Activated naive CD8-positive, alpha-beta T cell treated with anti-CD3 and anti-CD28 coated beads, Interleukin-2, amount 50 U/mL, for 16 hours (primary cell): ENCODE data around the gene TMEM255B.

Experiments used
- DNase-seq: peaks from one replicate; pipeline ENCODE4 v3.0.0-alpha.2; 2020; ENCODE audit warnings: low read depth, low spot score

Gene TMEM255B

DNA sequence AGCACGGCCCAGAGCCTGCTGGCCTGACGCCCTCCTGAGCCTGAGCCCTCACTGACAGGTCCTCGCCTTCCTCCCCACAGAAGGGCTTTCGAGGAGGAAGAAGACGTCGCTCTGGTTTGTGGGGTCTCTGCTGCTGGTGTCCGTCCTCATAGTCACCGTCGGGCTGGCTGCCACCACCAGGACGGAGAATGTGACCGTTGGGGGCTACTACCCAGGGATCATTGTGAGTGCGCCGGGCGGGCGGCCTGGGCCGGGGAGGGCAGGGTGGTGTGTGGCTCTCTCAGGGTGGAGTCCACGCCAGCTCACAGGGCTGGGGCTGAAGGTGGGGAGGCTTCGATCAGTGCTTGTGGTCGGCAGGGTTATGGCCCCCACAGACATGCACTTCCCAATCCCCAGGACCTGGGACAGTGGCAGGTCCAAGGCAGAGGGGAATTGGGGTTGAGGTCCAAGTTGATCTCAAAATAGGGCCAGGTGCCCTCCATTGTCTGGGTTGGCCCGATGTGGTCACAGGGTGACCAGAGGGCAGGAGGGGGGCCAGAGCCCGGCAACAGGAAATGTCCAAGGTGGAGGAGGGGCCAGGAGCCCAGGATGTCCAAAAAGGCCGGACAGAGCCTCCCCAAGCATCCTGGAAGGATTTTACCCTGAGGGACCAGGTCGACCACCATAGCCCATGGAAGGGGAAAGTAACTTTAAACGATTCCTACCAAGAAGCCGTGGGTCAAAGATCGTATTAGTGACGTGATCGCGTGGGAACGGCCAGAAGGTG, 7.2 kb downstream of the TMEM255B start:
- no peak for DNase-seq

DNA sequence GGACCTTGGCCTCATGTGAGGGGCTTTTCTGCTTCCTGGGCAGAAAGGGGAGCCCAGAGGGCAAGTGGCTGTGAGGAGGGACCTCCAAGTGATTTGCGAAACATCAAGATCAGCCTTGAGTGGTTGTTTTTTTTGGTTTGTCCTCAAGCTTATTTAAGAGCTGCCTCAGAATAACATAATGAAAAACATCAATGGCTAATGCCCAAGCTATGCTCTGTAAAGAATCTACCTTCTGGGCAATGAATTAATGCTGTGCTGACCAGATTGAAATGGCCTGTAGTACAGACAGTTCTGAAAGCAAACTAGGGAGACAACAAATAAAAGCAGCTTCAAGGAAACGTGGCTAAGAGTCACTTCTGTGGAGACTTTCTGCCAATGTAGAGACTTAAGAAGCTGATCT, 8.3 kb downstream of the TMEM255B start:
- DNase-seq = no peak

GRCh38 chr13:113768018-113768905, 9.2 kb downstream of the TMEM255B start:
- DNase-seq = no peak

DNA sequence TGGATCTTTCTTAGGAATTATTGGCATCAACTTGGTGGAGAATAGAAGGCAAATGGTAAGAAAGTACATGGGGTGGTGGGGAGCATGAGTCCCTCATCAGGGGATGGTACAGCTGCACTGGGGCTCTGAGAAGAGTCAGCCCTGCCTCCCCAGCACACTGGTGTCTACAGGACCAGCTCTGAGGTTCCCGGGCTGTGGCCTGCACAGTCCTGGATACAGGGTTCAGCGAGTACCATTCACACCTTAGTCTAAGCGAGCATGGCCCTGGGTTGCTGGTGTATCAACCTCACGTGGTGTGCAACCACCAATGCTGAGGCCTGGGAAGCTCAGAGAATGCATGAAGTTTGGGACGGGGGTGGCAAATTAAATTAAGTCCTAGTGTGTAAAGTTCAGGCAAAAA, 10.1 kb downstream of the TMEM255B start:
- DNase-seq = no peak

GRCh38 chr13:113769881-113770280, 10.9 kb downstream of the TMEM255B start:
- no peak for DNase-seq

GRCh38 chr13:113770441-113770840, 11.4 kb downstream of the TMEM255B start:
- DNase-seq = no peak

GRCh38 chr13:113770937-113771336, 11.9 kb downstream of the TMEM255B start:
- no peak for DNase-seq

GRCh38 chr13:113771709-113772331, 12.8 kb downstream of the TMEM255B start:
- DNase-seq = no peak

DNA sequence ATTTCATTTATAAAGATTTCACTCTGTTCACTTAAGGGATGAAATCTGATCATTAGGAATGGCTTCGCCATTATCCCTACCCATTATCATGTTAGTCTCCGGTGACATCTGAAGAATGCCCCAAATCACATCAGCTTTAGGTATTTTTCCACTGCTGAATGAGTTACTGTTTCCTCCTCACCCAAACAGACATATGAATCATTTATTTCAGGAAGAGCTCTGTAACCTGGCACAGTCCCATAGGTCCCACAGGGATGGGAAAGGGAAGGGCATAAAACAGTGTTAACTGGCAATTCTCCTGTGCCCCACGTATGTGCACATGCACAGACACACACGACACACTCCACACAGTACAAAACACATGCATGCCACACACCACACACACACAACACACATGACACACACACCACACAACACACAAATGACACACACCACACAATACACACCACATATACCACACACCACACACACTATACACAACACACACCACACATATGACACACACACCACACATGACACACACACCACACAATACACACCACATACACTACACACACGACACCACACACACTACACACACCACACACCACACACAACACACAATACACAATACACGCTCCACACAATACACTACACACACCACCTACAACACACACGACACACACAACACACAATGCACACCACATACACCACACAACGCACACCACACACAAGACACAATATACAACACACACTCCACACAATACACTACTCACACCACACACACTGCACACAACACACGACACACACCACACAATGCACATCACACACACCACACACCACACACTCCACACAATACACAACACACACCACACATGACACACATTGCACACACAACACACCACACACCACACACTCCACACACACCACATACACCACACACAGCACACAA, 15.4 kb downstream of the TMEM255B start:
- DNase-seq = no peak

GRCh38 chr13:113775451-113776145, 16.6 kb downstream of the TMEM255B start:
- DNase-seq = no peak

GRCh38 chr13:113776231-113777125, 17.5 kb downstream of the TMEM255B start:
- DNase-seq = no peak

DNA sequence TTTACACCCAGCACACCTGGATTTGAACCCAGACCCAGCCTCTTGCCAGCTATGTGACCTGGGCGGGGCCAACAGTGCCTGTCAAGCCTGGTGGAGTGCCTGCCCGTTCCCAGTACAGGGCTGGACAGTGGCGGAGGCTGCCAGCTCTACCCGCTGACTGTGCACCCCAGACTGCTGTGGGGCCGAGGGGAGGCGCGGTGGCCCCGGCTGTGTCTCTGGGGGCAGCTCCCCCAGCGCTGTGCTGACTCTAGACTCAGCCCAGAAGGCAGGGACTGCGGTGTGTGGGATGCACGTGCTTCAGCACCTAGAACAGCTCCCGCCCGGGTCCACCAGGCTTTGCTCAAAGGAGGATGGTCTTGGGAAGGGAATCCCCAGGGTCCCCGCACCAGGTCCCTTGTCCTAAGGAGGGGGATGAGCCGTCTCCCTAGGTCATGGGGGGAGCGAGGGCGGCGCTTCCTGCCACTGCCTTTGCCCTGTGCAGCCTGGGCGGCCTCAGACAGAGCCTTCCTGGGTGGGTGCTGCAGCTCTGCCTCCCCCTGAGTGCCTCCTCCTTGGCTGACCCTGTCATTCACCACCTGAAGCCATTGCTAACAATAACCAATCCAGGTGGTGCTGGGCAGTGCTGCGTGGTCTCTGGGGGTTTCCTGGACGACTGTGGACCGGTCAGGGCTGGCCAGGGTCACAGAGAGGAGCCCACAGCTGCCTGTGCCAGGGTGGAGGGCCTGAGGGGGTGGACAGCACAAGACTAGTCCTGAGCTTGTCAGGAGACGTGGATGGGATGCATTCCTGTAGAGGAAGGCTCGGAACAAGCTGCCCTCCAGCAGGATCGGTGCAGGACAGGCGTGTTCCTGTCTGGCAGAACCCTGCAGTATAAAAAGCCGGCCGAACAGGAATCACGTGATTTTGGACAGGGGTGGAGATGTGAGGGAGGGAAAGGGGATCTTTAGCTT, 18.6 kb downstream of the TMEM255B start:
- no peak for DNase-seq

DNA sequence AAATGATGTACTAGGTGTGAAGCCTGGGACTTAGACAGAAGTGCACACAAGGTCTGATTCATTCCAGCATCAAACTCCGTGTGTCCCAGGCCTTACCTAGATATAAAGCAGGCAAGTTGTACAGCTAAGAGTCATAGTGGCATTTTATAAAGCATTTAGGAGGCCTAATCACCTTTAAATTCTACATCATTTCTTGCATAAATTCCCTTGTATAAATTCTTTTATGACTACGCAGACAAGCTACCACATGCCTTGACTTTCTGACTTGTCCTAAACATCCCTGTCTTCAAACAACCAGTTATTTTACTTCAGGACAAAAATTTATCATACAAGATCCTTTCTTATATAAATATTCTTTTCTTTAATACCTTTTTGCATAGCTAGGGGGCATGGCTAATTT, 22.5 kb downstream of the TMEM255B start:
- DNase-seq = no peak

DNA sequence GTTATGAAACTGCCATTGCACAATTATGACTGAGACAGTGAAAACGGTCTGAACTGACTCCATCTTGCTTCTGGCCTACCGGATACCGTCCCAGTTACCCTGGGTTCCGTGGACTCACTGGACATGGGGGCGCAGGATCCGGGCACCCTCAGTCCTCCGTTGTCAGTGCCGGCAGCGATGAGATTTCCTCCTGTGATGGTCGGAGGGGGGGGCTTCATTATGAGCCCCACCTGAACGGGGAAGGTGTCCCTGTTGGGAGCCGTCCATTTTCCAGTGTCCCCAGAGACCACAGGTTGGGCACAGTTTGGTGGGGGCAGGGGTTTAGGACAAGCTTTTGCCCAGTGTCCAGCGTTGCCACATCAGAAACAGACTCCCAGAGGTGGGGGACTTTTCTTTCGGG, 23.4 kb downstream of the TMEM255B start:
- no peak for DNase-seq

DNA sequence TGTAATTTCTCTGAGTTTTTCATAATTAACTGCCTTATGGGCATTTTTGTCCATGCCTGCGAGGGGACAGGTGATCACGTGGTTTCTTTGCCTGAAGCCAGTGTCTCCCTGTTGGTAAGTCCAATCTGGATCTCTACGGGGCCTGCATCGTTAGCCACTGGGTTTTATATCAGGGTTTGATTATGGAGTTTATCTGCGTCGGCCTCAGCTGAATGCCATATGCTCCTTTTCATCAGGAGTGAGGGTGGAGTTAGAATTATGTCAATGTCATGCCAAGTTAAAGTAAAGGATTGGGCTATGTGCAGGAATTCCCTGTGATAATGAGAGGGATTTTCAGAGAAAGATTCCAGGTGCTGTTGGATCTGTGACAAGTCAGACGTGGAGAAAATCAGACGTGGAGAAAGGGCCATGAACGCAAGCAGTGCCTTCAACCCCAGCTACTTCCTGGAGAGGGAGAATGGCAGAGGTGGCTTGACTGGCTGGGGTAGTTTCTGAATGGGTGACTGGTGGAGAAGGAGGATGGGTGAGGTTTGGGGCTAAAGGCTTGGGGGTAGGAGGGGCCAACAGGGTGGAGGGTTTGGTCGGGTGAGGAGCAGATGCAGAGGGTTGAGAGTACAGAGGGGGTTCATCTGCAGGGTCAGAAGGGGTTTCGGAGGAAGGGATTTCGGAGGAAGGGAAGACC, 24.3 kb downstream of the TMEM255B start:
- DNase-seq = no peak

- no peak for DNase-seq
Observed at GRCh38 chr13:113783966-113784644, 25.1 kb downstream of the TMEM255B start.

DNA sequence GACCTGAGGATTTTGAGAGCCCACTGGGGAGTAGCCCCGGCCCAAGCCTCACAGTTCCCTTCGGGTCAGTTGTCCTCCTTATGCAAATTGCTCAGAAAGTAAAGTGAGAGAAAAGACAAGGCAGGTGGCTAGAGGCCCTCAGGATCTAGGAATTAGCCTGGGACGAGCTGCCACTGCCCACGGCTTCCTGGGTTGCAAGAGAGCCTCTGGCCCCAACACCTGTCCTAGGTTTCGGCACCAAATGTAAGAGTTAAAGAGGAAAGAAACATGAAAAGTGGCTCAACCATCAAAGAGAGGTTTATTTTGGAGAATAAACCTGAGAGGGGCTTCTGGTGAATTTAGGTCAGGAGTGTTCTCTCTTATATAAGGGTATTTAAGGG, 25.6 kb downstream of the TMEM255B start:
- no peak for DNase-seq
